Measurements from ENCODE around the gene CXCL1. TPM values are rescaled to one million over a fixed set of nuclear protein-coding genes. Genes with fewer than 3 reads are reported as not detected.
A peak's percentile ranks its signal among the peaks of the same experiment; 100 is the strongest.

Gene CXCL1
- total RNA-seq, 2 donors from 2014 or later, result 17.1 to 52.7 TPM

DNA sequence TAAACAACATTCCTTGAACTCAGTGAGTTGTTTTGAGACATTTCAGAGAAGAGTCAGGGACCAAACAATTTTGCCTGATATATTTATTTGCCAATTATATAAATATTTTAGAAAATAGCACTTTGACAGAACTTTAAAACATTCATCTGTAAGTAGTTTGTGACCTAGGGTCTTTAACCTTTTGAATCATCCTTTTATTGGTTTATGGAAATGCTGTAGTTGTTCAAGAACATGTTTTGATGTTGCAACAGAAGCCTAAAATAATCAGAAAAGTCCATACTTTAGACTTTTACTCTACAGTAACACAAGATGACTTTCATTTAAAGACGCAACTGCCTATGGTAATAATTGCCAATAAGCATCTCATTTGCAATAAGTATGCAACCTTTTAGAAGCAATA lies 43.0 kb downstream of the CXCL1 start:
- no peak for TF ChIP-seq CTCF (IDR thresholded peaks at IDR 0.05)
- TF ChIP-seq POLR2A (IDR thresholded peaks at IDR 0.05), result no peak
- intact Hi-C loops (cut with DNase I), result no loop called here
- H3K4me1 ChIP-seq, result no peaks in the 10 kb centered on the region
- H3K27me3 ChIP-seq, result no peaks in the 10 kb centered on the region
- WGBS, 2 donors, result 0% methylated on average over 1 of the region's 1 CpG
- no peaks in the 10 kb centered on the region for H3K36me3 ChIP-seq (replicated peaks in 1 of 2; ENCODE audit: insufficient read depth in 1 of 2, low read depth in 2 of 2)
- H3K4me3 ChIP-seq, result no peak overlapping the region
- DNase-seq, result no peak
- H3K27ac ChIP-seq, result no peak overlapping the region
- no peak for ATAC-seq
- no peaks in the 10 kb centered on the region for H3K9me3 ChIP-seq

GRCh38 chr4:73914071-73914470 lies 44.9 kb downstream of the CXCL1 start:
- Histone ChIP-seq H3K27ac (no peak overlapping the region), H3K9me3 (no peaks in the 10 kb centered on the region), H3K4me1 (no peaks in the 10 kb centered on the region), H3K36me3 (replicated peaks in 1 of 2; ENCODE audit: insufficient read depth in 1 of 2, low read depth in 2 of 2) (no peaks in the 10 kb centered on the region), H3K4me3 (no peak overlapping the region), H3K27me3 (no peaks in the 10 kb centered on the region)
- intact Hi-C loops (cut with DNase I), result no loop called here
- no peak for DNase-seq
- TF ChIP-seq POLR2A (IDR thresholded peaks at IDR 0.05), result no peak
- no peak for TF ChIP-seq CTCF (IDR thresholded peaks at IDR 0.05)
- ATAC-seq, result no peak
- WGBS, 2 donors, result 58% methylated on average over 1 of the region's 1 CpG

GRCh38 chr4:73916172-73916925 lies 47.2 kb downstream of the CXCL1 start:
- TF ChIP-seq CTCF (IDR thresholded peaks at IDR 0.05) (no peak), POLR2A (IDR thresholded peaks at IDR 0.05) (no peak)
- WGBS, 2 donors, result 91 to 97% methylated on average over 1 of the region's 1 CpG
- Histone ChIP-seq H3K36me3 (replicated peaks in 1 of 2; ENCODE audit: insufficient read depth in 1 of 2, low read depth in 2 of 2) (no peaks in the 10 kb centered on the region), H3K4me1 (no peaks in the 10 kb centered on the region), H3K27ac (no peak overlapping the region), H3K9me3 (no peaks in the 10 kb centered on the region), H3K4me3 (no peak overlapping the region), H3K27me3 (no peaks in the 10 kb centered on the region)
- ATAC-seq, result no peak
- DNase-seq, result no peak
- intact Hi-C loops (cut with DNase I), result no loop called here

- TF ChIP-seq CTCF (IDR thresholded peaks at IDR 0.05), result no peak
- TF ChIP-seq POLR2A (IDR thresholded peaks at IDR 0.05), result no peak
- Histone ChIP-seq H3K4me3 (no peak overlapping the region), H3K9me3 (no peaks in the 10 kb centered on the region), H3K27ac (no peak overlapping the region), H3K36me3 (replicated peaks in 1 of 2; ENCODE audit: insufficient read depth in 1 of 2, low read depth in 2 of 2) (no peaks in the 10 kb centered on the region), H3K4me1 (no peaks in the 10 kb centered on the region), H3K27me3 (no peaks in the 10 kb centered on the region)
- DNase-seq (no peak), ATAC-seq (peak; percentile 33)
- 78 to 82% methylated on average over 2 of the region's 2 CpGs for WGBS, 2 donors
- intact Hi-C loops (cut with DNase I), result no loop called here
These were observed 47.9 kb downstream of the CXCL1 start for GRCh38 chr4:73917081-73917501.

GRCh38 chr4:73918058-73918457 lies 48.9 kb downstream of the CXCL1 start:
- no peaks in the 10 kb centered on the region for H3K36me3 ChIP-seq (replicated peaks in 1 of 2; ENCODE audit: insufficient read depth in 1 of 2, low read depth in 2 of 2)
- intact Hi-C loops (cut with DNase I), result no loop called here
- H3K9me3 ChIP-seq, result no peaks in the 10 kb centered on the region
- DNase-seq (no peak), ATAC-seq (no peak)
- H3K4me1 ChIP-seq, result no peaks in the 10 kb centered on the region
- 78 to 93% methylated on average over 2 of the region's 2 CpGs for WGBS, 2 donors
- H3K27me3 ChIP-seq, result no peaks in the 10 kb centered on the region
- no peak overlapping the region for H3K4me3 ChIP-seq
- TF ChIP-seq CTCF (IDR thresholded peaks at IDR 0.05), result no peak
- no peak overlapping the region for H3K27ac ChIP-seq

Measured in body of pancreas (tissue), 4 donors.